ENCODE data around the gene ATP6V0E2.
"Not testable (repeated sequence)": the region's sequence is repeated elsewhere in the genome, so short reads cannot be mapped to it uniquely, and the experiment has no call there.

Gene ATP6V0E2

DNA sequence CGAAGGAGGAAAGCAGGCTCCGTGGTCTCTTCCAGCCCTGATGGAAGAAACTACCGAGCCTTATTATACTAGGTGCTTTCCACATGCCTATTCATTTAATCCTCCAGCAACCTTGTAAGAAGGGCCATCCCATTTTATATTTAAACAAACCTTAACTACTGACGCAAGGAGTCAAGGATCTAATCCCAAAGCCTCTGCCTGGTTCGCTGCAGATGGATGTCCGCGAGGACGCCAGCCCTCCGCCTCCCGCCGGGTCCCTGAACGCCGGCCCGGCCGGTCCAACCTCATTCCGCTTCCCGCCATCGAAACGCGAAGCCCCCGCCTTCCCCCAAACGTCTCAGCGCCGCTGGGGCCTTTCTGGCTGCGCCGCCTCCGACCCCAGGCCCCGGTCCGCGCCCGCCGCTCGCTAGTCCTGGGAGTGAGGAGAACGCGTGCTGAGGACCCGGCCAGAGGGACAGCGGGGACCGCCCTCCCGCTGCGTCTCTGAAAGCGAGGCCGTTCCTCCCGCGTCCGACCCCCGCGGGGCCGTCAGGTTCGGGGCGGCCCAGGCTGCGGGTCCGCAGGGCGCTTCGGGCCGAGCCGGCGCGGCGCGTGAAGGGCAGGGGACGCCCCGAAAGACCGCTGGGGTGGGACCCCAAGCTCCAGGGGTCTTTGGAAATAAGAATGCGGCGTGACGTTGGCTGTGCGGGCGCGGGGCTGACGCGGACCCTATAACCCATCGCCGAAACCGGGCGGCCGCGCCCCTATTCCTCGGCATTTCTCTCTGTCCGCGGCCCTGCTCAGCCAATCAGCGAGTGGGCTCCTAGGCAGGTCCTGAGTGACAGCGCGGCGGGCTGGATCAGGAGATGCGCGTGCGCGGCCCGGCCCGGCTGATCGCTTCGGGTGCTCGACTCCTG lies at the start of gene ATP6V0E2:
ATP6V0E2 (plus strand) TSS at position 896 of the 896 bp plus-strand sequence. CDS start 97 bp downstream, outside the sequence.
- in situ Hi-C loops (cut with HindIII; ENCODE audit: low pct_ligation_motif_present, low pct_unique_long_range_greater_than_20kb, low sequenced_read_pairs), result no loop called here

DNA sequence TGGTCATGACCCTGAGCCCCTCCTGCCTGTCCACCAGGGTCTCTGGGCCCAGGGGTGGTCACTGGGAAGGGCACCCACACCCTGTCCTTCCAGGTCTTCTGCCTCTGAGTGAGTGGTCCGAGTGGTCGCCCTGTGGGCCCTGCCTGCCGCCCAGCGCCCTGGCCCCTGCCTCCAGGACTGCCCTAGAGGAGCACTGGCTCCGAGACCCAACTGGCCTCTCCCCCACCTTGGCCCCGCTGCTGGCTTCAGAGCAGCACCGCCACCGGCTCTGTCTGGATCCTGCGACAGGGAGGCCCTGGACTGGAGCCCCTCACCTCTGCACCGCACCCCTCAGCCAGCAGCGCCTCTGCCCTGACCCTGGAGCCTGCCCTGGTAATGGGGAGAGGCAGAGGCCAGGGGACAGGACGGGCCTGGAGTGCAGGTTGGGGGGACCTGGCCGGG lies 49.4 kb upstream of the ATP6V0E2 start:
- DNase-seq, result no peak
- in situ Hi-C loops (cut with HindIII; ENCODE audit: low pct_ligation_motif_present, low pct_unique_long_range_greater_than_20kb, low sequenced_read_pairs), result no loop called here

More for the DNA sequence above, at the start of gene ATP6V0E2:
- DNase-seq, result peak; percentile 98

DNA sequence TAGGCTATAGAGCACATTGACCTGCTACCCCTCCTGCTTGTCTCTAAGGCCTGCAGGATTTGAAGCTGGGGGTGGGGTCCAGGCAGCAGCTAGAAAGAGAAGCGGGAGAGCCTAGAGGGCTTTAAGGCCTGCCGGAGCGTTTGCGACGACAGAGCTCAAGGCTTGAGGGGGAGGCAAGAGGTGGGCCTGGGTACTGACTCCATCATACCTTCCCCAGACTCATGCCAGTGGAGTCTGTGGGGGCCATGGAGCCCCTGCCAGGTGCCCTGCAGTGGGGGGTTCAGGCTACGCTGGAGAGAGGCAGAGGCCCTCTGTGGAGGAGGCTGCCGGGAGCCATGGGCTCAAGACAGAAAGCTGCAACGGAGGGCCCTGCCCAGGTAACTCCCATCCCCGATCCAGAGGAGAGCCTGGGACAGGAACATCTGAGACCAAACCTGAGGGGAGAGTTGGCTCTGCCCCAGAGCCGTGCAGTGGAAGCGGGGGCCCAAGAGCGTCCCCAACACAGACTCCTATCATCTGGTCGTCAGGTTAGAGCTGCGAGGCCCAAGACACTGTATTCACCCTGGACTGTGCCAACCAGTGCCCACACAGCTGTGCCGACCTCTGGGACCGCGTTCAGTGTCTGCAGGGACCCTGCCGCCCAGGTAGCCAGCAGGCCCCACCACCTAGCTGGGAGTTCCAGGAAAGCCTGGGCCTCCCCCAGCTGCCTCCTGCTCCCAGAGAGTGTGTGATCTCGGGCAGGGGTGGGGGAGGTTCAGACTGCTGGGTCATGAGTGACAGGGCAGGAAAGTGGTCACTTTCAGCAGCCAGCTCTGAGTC lies 48.8 kb upstream of the ATP6V0E2 start:
- in situ Hi-C loops (cut with HindIII; ENCODE audit: low pct_ligation_motif_present, low pct_unique_long_range_greater_than_20kb, low sequenced_read_pairs), result no loop called here

DNA sequence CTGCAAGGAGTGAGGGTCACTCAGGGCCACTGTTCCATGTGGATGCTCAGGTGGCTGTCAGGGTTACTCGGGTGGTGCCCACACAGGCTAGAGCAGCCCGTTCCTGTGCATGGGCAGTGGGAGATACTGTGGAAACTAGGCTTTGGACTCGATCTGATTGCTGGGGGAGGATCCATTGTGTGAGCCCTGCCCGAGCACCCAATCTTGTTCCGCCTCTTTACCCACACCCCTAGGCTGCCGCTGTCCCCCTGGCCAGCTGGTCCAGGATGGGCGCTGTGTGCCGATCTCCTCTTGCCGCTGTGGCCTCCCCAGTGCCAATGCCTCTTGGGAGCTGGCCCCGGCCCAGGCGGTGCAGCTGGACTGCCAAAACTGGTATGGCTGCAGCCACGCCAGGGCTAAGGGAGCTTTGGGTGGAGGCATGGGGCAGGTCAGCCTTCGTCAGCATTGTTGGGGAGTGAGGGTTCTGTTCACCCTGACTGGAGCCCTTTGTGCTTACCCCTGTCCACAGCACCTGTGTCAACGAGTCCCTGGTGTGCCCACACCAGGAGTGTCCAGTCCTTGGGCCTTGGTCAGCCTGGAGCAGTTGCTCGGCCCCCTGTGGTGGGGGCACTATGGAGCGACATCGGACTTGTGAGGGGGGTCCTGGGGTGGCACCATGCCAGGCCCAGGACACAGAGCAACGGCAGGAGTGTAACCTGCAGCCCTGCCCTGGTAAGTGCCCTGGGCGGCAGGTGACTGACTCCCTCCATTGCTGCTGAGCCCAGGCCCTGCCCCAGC lies 48.0 kb upstream of the ATP6V0E2 start:
- in situ Hi-C loops (cut with HindIII; ENCODE audit: low pct_ligation_motif_present, low pct_unique_long_range_greater_than_20kb, low sequenced_read_pairs), result no loop called here
- no peak for DNase-seq

More for the DNA sequence above, 48.8 kb upstream of the ATP6V0E2 start:
- DNase-seq, result no peak

DNA sequence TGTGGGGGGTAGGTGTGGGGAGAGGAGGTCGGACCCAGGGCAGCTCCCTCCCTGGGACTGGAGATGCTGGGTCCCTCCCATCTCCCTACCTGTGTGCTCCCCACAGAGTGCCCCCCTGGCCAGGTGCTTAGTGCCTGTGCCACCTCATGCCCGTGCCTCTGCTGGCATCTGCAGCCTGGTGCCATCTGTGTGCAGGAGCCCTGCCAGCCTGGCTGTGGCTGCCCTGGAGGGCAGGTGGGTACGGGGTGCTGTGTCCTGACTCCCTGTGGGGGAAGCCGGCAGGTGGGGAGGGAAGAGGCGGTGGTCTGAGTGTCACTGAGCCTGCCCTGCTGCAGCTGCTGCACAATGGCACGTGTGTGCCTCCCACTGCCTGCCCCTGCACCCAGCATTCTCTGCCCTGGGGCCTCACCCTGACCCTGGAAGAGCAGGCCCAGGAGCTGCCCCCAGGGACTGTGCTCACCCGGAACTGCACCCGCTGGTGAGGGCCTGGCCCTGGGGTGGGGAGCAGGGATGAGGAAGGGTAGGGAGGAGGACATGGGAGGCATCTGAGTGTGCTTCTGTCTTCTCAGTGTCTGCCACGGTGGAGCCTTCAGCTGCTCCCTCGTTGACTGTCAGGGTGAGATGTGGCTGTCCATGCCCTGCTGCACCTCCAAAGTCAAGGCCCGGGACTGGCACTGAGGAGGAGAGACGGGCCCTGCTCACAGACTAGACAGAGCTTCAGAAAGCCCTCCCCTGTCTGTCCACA lies 47.3 kb upstream of the ATP6V0E2 start:
- in situ Hi-C loops (cut with HindIII; ENCODE audit: low pct_ligation_motif_present, low pct_unique_long_range_greater_than_20kb, low sequenced_read_pairs), result no loop called here
- DNase-seq, result no peak

DNA sequence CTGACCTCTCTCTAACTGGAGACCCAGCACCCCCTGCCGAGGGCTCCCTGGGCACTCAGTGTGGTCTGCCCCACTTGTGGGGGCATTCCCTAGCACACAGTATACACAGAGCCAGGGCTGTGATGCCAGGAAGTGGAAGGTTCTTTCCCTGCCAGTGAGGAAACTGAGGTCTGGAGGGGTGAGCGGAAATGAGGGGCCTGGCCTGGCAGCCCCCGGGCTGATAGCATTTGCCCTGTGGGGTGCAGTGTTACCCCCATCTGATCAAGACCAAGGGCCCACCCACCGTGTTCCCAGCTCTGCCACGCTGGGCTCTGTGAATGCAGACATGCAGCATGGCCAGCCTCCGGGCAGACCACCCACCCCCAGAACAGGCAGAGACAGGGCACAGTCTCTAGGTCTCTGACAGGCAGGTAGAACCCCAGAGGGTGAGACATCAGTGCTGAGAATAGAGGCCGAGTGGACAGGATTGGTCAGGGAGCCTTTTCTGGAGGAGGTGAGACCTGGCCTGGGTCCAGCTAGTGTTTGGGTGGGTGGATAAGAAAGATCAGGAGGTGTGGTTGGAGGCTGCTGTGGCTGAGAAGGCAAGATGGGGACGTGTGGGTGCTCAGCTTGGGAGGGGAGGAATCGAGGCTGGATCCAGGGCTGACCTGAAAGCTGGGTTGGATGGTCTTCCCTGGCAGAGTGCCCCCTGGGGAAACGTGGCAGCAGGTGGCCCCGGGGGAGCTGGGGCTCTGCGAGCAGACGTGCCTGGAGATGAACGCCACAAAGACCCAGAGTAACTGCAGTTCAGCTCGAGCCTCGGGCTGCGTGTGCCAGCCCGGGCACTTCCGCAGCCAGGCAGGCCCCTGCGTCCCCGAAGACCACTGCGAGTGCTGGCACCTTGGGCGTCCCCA lies 46.4 kb upstream of the ATP6V0E2 start:
- DNase-seq, result no peak
- in situ Hi-C loops (cut with HindIII; ENCODE audit: low pct_ligation_motif_present, low pct_unique_long_range_greater_than_20kb, low sequenced_read_pairs), result no loop called here

DNA sequence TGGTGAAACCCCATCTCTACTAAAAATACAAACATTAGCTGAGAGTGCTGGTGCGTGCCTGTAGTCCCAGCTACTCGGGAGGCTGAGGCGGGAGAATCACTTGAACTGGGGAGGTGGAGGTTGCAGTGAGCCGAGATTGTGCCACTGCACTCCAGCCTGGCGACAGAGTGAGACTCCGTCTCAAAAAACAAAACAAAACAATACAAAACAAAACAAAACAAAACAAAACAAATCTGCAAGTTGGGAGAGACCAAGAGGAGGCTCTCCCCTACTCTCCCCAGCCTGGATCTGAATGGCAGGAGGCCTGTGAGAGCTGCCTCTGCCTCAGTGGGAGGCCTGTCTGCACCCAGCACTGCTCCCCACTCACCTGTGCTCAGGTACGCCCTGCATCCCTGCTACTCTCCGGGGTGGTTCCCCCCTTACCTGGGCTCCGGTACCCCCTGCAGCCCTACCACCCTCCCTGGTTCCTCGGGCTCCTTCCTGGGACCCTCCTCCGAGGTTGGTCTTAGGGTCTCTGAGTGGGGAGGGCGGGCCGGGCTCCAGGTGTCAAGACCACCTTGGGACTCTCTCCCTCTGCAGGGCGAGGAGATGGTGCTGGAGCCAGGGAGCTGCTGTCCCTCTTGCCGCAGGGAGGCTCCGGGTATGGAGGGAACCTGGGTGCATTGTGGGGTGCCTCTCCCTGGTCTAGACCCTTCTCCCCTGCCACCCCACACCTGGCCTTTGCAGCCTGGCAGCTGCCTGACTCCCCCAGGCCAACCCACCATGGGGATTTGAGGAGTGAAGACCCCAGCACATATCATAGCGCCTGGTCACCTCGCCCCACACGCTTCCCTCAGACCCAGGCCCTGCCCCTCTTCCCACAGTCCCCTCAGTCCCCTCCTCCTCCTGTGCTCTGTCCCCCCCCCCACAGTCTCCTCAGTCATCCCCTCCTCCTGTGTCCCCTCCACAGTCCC lies 45.1 kb upstream of the ATP6V0E2 start:
- in situ Hi-C loops (cut with HindIII; ENCODE audit: low pct_ligation_motif_present, low pct_unique_long_range_greater_than_20kb, low sequenced_read_pairs), result no loop called here
- DNase-seq, result no peak

DNA sequence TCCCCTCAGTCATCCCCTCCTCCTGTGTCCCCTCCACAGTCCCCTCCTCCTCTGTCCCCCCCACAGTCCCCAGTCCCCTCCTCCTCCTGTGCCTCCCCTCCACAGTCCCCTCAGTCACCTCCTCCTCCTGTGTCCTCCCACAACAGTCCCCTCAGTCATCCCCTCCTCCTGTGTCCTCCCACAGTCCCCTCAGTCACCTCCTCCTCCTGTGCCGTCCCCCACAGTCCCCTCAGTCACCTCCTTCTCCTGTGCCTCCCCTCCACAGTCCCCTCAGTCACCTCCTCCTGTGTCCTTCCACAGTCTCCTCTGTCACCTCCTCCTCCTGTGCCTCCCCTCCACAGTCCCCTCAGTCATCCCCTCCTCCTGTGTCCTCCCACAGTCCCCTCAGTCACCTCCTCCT lies 43.2 kb upstream of the ATP6V0E2 start:
- DNase-seq; in situ Hi-C loops (cut with HindIII; ENCODE audit: low pct_ligation_motif_present, low pct_unique_long_range_greater_than_20kb, low sequenced_read_pairs): not testable (repeated sequence)

DNA sequence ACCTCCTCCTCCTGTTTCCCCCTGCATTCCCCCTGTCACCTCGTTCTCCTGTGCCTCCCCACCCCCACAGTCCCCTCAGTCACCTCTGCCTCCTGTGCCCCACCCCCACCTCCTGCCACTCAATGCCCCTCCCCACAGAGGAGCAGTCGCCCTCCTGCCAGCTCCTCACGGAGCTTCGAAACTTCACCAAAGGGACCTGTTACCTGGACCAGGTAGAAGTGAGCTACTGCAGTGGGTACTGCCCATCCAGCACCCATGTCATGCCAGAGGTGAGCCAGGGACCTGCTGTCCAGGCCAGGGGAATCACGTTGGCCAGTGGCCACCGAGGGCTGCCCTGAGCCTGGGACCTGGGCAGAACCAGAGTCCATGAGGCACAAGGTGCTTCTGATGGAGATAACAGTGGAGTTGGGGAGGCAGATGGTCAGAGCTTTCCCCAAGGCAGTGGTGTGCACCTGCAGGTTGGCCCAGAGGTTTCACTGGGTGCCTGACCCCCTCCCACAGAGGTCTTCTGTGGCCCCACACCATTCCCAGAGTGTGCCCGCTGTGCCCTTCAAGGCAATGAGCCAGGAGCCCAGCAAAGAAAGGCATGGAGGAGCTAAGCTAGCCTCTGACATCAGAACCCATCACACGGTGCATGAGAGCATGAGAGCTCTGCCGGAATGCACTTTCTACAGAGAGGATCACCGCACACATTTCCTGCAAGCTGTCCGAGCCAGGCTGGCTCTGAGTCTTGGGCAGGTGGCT lies 42.6 kb upstream of the ATP6V0E2 start:
- DNase-seq, result no peak
- in situ Hi-C loops (cut with HindIII; ENCODE audit: low pct_ligation_motif_present, low pct_unique_long_range_greater_than_20kb, low sequenced_read_pairs), result no loop called here

DNA sequence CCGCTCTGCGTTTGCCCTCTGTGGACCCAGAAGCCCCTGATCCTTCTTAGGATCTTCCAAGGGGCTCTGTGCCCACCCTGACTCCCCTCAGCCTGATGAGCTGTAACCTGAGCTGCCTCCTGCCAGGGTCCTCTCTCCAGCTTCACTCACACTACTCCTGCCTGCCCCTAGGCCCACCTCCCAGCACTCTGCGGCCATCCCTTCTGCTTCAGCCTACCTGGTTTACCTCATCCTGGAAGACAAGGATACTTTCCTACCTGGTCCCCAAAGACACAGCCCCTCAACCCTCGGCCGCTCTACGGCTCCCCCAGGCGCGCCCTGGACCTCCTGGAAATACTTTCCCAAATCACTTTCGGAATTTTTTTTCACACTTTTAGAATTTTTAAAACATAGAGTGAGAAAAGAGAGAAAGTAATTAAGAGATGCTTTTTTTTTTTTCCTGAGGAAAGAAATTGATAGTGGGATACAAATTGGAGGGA lies 42.0 kb upstream of the ATP6V0E2 start:
- DNase-seq, result no peak
- in situ Hi-C loops (cut with HindIII; ENCODE audit: low pct_ligation_motif_present, low pct_unique_long_range_greater_than_20kb, low sequenced_read_pairs), result no loop called here

DNA sequence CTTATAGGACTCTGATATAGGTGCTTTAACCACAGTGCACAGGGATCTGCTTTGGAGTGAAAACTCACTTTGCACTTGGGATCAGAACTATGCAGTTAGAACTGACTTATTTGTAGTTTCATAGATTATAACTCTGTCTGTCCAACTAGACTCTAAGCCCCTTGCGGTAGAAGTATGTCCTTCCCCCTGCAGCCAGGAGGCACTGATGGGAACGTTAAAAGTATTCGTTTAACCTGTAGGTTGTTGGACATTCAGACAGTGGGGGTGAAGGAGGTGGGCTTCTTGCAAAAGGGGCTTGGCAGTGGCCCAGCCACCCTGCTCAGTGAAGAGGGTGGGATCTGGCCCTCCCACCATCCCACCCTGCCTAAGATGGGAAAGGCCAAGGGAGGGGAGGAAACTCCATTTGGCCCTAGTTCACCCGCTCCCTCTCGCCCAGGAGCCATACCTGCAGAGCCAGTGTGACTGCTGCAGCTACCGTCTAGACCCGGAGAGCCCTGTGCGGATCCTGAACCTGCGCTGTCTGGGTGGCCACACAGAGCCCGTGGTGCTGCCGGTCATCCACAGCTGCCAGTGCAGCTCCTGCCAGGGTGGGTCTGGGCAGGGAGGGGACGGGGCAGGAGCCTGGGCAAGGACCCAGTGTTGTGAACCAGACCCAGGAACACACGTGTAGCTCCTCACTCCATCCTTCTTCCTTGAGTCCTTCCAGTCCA lies 41.3 kb upstream of the ATP6V0E2 start:
- no peak for DNase-seq
- in situ Hi-C loops (cut with HindIII; ENCODE audit: low pct_ligation_motif_present, low pct_unique_long_range_greater_than_20kb, low sequenced_read_pairs), result no loop called here

DNA sequence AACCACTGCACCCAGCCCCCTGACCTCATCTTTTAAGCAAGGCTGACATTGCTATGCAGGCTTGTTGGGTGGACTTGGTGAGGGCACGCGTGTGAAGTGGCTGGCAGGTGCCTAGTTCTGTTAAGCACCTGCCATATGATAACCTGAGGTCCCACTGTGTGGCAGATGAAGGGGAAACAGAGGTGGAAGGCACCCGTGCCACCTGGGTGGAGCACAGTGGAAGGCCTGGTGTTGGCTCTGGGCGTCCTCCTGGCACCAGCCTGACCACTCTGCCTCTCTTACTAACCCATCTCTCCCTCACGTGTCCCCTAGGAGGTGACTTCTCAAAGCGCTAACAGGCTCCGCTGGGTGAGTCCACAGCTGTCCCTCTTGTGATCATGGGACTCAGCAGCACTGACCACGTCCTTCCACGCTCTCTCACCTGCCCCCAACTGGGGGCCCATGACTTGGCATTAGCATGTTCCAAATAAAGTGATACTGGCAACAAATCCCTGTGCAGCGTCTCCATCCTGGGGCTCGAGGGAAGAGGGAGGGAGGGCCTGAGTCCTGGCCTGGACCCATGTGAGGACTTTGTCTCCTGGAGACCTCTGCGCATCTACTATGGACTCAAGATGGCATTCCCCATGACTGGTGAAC lies 40.2 kb upstream of the ATP6V0E2 start:
- no peak for DNase-seq
- in situ Hi-C loops (cut with HindIII; ENCODE audit: low pct_ligation_motif_present, low pct_unique_long_range_greater_than_20kb, low sequenced_read_pairs), result no loop called here

DNA sequence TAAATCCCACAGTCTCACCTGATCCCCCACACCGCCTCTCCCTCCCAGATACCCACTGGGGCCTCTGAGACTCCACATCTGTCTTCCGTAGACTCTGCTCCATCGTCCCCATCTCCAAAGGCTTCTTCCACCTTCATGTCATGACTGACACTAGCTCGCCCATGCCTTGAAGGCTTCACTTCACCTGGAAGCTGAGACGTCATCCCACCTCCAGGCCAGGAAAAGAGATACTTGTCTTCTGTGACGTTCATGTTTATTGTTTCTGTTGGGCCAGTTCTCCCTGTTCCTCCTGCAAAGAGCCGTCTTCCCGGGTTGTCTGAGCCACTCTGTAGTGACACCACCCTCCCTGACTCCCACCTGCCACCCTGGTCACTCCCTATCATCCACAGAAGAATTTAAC lies 39.2 kb upstream of the ATP6V0E2 start:
- in situ Hi-C loops (cut with HindIII; ENCODE audit: low pct_ligation_motif_present, low pct_unique_long_range_greater_than_20kb, low sequenced_read_pairs), result no loop called here

DNA sequence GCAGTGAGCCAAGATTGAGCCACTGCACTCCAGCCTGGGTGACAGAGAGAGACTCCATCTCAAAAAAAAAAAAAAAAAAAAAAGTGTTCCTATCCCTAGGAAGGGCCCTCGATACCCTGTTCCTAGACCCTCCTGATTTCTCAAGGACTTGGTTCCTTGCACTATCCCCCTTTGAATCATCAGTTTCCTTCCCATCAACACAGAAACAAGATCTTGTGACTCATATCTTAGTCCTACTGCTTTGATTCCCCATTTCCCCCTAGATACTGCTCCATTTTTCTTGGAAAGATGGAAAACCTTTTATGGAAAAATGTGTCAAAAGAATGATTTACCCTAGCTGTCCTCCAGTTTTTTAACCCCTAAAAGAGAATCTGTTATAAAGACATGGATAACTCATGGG lies 37.3 kb upstream of the ATP6V0E2 start:
- DNase-seq, result no peak
- in situ Hi-C loops (cut with HindIII; ENCODE audit: low pct_ligation_motif_present, low pct_unique_long_range_greater_than_20kb, low sequenced_read_pairs), result no loop called here

More for the DNA sequence above, 39.2 kb upstream of the ATP6V0E2 start:
- no peak for DNase-seq
